T follicular helper cell (primary cell): ENCODE measurements around the gene DGCR2.
"Not testable (repeated sequence)": the region's sequence is repeated elsewhere in the genome, so short reads cannot be mapped to it uniquely, and the experiment has no call there.

Source experiments
- DNase-seq: peaks from one replicate; pipeline ENCODE4 v3.0.0-alpha.2; 2020; ENCODE audit warnings: low read depth
- total RNA-seq, 2 experiments: gene quantifications; one replicate each; lab custom pipeline; 2026; lab: John Stamatoyannopoulos, UW

Gene DGCR2
- 60.1 to 126 reads per million in 2 experiments for total RNA-seq

GRCh38 chr22:19122143-19122751 lies at the start of gene DGCR2:
DGCR2 (minus strand) TSS chr22:19122412; CDS start chr22:19122206, 206 bp downstream.
- DNase-seq, result peak; percentile 96

DNA sequence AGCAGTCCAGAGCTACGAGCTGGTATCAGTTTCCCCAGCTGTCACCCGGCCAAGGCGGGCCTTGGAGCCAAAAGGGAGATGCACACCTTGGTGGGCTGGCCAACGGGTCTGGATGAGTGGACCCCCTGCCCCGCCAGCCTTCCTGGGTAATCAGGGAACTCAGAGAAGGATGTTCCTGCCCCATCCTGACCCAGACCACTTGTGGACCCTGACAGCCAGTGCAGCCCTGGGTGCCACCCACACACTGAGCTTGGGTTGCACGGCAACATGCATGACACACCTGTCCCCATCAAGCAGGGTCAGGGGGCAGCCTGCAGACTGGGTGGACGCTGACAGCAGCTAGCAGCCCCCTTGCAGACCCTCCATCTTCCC lies 47.7 kb upstream of the DGCR2 start:
- DNase-seq, result no peak

GRCh38 chr22:19169002-19169946 lies 47.1 kb upstream of the DGCR2 start:
- no peak for DNase-seq

DNA sequence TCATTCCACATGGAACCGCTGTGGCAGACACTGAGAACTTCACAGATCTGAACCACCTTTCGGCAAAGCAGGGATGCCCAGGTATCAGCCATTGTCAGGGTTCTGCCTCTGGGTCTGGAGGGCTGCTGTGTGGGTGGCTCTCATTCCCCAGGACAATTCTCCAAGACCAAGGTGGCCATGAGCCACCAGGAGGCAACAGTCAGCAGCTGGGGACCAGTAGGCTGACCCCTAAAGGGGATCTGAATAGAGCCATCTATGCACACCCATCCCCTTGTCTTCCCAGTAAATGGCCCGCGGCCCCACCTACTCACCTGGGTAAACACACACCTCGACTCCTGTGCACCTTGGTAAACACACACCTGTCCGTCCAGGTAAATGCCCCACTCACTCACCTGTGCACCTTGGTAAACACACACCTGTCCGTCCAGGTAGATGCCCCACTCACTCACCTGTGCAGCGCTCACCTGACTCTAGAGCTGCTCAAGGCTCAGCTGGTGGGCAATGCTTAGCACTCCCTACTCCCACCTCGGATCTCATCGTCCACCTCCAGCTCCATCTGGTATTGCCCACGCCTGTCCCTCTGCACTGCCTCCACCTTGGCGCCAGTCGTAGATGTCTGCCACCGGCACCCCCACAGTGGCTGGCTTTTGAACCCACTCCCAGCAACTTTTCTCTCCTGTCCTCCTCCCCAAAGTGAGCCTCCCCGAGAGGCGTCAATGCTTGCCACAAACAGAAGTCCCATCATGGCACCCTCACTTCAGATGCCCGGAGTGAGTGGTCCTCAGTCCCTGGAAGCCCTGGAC lies 46.1 kb upstream of the DGCR2 start:
- no peak for DNase-seq

DNA sequence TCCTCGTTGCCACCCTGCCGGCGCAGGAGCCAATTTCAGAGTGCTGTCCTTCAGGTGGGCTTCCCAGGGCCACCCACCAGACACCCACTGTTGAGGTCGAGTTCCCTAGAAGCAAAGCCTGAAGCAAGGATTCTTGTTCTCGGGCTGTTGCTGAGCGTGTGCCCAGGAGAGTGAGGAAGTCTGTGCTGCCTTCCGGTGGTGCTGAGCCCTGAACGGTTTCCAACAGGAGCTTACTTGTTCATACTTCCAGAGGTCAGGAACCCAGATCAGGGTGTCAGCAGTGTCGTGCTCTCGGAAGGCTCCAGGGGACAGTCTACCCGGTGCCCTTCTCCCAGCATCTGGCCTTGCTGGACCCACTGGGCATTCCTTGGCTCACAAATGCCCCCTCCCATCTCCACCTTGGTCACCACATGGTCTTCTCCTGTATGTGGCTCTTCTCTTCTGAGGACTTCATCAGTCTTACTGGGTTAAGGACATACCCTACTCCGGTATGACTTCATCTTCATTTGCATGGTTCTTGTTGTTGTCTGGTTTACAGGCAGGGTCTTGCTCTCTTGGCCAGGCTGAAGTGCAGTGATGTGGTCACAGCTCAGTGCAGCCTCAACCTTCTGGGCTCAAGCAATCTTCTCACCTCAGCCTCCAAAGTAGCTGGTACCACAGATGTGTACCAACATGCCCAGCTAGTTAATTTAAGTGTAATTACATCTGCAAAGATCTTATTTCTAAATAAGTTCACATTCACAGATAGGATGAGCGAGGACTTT lies 45.1 kb upstream of the DGCR2 start:
- no peak for DNase-seq

DNA sequence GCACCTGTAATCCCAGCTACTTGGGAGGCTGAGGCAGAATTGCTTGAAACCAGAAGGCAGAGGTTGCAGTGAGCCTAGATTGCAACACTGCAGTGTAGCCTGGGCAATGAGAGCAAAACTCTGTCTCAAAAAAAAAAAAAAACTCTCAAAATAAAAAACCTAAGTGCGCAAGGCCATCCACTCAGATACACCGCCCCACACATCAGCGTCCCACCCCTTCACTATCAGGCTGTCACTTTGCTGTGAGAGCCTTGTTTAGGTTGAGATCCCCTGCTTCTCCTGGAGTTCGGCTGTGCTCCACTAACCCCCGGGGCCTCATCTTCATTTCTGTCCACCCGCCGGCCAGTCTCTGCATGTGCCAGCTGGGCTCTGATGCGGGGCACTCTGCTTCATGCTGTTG lies 44.2 kb upstream of the DGCR2 start:
- DNase-seq, result no peak

DNA sequence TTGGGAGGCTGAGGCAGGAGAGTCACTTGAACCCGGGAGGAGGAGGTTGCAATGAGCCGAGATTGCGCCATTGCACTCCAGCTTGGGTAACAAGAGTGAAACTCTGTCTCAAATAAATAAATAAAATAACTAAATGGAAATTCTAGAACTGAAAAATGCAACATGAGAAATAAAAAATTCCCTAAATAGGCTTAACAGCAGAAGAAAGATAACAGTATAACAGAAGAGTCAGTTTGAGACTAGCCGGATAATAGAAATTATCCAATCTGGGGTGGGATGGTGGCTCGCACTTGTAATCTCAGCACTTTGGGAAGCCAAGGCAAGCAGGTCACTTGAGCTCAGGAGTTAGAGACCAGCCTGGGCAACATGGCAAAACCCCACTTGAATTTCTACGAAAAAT lies 42.2 kb upstream of the DGCR2 start:
- no peak for DNase-seq

DNA sequence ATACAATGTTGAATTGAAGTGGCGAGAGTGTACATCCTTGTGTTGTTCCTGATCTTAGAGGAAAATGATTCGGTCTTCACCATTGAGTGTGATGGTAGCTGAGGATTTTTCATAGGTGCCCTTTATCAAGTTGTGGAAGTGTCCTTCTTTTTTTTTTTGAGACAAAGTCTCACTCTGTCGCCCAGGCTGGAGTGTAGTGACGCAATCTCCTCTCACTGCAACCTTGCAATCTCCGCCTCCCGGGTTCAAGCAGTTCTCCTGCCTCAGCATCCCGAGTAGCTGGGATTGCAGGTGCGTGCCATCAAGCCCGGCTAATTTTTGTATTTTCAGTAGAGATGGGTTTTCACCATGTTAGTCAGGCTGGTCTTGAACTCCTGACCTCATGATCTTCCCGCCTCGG lies 36.4 kb upstream of the DGCR2 start:
- not testable (repeated sequence) for DNase-seq

- not testable (repeated sequence) for DNase-seq
These were observed 33.9 kb upstream of the DGCR2 start for GRCh38 chr22:19156109-19156508.

DNA sequence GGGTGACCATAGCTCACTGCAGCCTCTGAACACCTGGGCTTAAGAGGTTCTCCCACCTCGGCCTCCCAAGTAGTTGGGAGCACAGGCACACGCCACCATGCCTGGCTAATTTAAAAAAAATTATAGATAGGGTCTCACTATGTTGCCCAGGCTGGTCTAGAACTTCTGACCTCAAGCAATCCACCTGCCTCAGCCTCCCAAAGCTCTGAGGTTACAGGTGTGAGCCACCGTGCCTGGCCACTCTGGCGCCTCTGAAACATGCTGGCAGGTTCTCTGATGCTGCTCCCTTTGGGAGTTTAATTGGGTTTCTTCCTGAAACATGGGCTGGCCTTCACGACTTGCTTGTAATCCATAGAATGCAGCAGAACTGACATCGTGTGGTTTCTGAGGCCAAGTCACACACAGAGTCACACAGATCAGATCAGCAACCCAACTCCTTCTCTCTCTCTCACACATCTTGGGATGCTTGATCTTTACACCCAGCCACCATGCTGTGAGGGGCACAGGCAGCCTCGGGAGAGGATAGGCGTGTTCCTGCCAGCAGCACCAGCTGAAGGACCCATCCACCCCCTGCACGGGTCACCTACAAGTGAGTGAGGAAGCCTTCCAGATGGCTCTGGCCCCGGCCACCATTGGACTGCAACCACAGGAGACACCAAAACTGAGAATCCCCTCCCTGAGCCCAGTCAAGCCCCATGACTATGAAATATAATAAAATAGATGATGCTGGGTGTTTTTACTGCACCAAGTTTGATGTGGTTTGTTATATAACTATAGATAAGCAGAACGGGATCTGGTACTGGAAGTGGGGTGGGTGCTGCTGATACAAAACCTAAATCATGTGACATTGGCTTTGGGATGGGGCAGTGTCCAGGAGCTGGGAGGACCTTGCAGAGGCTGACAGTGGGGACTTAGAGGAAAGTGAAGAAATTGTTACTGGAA lies 31.0 kb upstream of the DGCR2 start:
- no peak for DNase-seq

GRCh38 chr22:19151329-19152191 lies 29.3 kb upstream of the DGCR2 start:
- no peak for DNase-seq

DNA sequence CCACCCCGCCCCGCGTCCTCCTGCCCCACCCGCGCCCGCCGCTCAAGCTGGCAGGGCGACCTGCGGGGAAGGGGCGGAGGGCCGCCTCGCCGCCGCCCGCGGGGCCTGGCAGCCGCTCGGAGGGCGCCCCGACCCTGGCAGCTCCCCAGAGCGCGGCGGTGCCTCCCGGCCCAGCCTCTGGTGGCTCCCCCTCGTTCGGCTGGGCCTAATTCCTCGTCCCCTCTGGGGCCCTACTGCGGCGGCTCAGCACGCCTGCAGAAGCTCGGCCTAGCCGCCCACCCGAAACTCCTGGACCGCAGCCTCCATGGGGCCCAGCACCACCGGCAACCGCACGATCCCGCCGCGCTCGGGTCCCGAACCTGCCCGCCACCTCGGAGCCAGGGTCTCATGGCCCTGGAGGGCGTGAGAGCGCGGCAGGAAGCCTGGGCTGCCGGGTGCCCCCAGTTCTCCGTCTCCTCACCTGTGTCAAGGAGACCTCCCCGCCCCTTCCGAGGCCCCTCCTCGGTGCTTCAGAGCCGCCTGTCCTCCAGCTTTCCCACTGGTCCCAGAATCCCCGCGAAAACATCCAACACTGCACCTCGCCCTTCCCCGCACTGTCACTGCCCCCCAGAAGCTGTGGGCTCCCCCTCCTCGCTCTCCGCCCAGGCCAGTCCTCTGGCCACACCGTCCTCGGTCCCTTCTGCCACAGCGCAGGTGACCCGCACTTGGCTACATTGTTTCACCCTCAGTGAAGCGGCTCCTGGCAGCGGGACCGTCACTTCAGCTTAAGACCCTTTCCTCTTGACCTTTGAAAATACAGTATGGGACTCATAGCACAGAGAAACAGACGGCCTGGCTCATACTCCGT lies 28.5 kb upstream of the DGCR2 start:
- no peak for DNase-seq

DNA sequence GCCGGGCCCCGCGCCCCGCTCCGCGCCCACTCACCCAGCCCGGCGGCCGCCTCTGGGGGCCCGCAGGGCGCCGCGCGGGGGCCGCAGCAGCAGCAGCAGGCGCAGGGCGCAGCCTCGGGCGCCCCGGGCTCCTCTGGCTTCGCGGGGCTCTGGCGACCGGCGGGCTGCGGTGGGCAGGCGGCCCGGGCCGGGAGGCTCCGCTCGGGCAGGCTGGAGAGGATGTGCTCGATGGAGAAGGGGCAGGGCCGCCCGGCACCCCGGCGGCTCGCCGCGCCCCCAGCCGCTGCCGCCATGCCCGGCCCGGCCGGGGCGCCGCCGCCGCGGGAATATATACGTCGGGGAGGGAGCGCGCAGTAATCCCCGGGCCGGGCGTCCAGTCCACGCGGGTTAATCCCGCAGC lies 27.8 kb upstream of the DGCR2 start, which contains the start of gene GSC2:
TSS of gene GSC2 (minus strand) at position 302 of the 400 bp plus-strand sequence. CDS start at position 293, 9 bp downstream.
- no peak for DNase-seq

- no peak for DNase-seq
These were observed 27.1 kb upstream of the DGCR2 start for GRCh38 chr22:19149047-19149883.

DNA sequence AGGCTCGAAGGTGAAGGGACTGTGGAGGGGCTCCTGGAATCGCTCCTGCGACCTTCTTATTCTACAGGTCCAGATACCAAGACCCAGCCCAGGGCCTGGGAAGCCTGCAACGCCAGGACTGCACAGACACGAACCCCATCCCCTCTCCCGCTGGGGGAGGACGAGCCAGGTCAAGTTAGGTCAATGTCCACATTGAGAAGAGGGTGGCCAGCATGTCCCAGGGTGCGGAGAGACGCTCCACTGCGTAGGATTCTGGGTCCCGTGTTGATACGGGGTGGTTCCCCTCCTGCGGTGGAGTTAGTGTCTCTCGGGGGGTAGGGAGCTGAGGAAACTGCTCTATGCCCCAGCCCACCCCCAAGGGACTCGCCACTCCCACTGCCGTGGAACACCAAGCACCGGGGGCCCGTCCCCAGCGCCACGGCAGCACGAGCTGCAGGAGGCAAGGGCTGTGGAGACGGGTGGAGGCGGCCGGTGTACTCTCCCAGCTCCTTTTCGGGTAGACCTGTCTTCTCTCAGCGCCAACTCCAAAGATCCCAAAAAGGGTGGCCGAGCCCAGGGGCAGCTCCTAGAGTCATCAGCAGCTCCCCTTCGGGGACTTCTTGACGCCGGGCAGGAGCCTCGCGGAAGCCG lies 26.3 kb upstream of the DGCR2 start:
- DNase-seq, result no peak

GRCh38 chr22:19147195-19147780 lies 25.1 kb upstream of the DGCR2 start:
- DNase-seq, result no peak
